ENCODE results near the gene NUDT16L1. TPM values are rescaled to one million over a fixed set of nuclear protein-coding genes. Genes with fewer than 3 reads are reported as not detected.
A peak's percentile ranks its signal among the peaks of the same experiment; 100 is the strongest.

NUDT16L1 gene
- total and polyA plus RNA-seq, 2 of the 13 experiments (the other 11 are each of a cell fraction or from before 2014, with no cell fraction given) = 28.0 to 40.5 TPM

DNA sequence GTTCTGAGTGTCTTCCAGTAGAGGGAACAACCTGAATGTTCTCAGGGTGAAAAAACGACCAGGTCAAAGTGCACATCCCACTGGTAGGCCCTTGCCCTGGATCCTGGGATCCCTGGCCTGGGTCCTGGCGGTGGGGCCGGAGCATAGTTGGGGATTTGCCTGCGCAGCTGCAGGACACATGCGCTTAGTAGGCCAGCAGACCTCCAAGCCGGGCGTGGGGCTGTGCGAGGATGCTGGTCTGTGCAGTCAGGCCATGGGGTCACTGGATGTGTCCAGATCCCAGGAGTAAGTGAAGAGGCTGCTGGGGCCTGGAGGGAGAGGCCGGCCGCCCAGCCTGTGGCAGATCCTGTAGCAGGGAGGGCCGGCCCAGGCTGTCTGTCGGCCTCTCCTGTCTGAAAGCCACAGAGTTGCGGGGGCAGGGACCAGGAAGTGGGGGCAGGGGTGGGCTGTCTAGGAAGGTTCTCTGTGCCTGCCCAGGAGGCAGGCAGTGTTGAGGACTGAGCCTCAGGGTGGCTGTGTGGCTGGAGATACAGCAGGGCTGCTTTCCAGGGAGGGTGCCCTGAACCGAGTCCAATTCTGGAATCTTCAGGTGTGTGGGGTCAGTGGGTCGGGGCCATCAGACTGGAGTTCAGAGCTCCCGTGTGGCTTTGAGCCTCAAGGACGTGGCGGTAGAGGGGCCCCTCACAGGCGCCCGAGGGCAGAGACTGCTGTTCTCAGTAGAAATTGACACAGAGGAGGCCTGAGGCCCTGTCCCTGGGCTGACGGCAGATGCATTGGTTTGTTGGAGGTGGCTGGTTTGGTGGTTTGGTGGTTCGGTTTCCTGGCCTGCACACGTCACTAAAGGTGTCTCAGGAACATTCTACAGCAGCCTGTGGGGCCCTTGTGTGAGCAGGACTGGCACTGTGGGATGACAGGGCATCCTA lies 17.2 kb upstream of the NUDT16L1 start:
- H4K20me1 ChIP-seq (ENCODE audit: insufficient read depth, low read length) = no peaks in the 10 kb centered on the region
- ChIA-PET CTCF (ENCODE audit: low intra/inter-chr PET ratio, low total read pairs) (no interaction called here), POLR2A (interaction anchor here (2.1 kb wide), 1 partner anchor 58 kb away, joined by 4 read pairs; no protein-coding TSS in a partner anchor)
- FAIRE-seq (no peak), ATAC-seq (peak; percentile 61), DNase-seq (ENCODE audit: low spot score) (peak; percentile 35)
- peak overlapping the region; percentile 70 for H3K27ac ChIP-seq (ENCODE audit: extremely low read length, insufficient read depth, low read length)
- H3K27me3 ChIP-seq (ENCODE audit: control insufficient read depth in 1 of 2, insufficient read depth in 2 of 2, low read length in 2 of 2) = no peaks in the 10 kb centered on the region
- peak overlapping the region; percentile 46; the same call in 1 of the 2 replicates for H3K9ac ChIP-seq (ENCODE audit: insufficient read depth, low read depth, low read length)
- 45% methylated on average over 3 of the region's 23 CpGs for WGBS (ENCODE audit: low lambda C conversion rate)
- H2AFZ ChIP-seq (ENCODE audit: low read length) = no peak overlapping the region
- H3K79me2 ChIP-seq (ENCODE audit: insufficient read depth, low read length) = peaks cover 3% of the 10 kb centered on the region
- intact Hi-C loops (cut with micrococcal nuclease; ENCODE audit: unreplicated experiment) (no loop called here), in situ Hi-C loops (cut with HindIII; ENCODE audit: extremely low pct_ligation_motif_present, low pct_unique_long_range_greater_than_20kb) (no loop called here)
- no peak overlapping the region for H3K4me3 ChIP-seq (replicated peaks in 1 of 3; ENCODE audit: insufficient read depth in 1 of 3, low read depth in 2 of 3, low read length in 3 of 3)
- peaks cover 40% of the 10 kb centered on the region for H3K4me1 ChIP-seq (ENCODE audit: insufficient read depth, low read length)
- no TSS peak for BruUV-seq (replicated peaks)
- peaks cover 16 to 44% of the 10 kb centered on the region in 2 experiments; a peak in 4 of 5 replicates for H3K36me3 ChIP-seq (replicated peaks in 1 of 2; ENCODE audit: control insufficient read depth in 1 of 2, insufficient read depth in 2 of 2, low read length in 2 of 2)
- H3K4me2 ChIP-seq (ENCODE audit: low read depth, low read length) = peak overlapping the region; percentile 18
- H3K9me3 ChIP-seq (ENCODE audit: low read length) = no peaks in the 10 kb centered on the region
- TF ChIP-seq RBM22 (optimal IDR thresholded peaks at IDR 0.05; ENCODE audit: low read length) (peak; percentile 30), GATAD2A (CRISPR knock-in tag; IDR thresholded peaks at IDR 0.05) (0 out of 2 replicates have a peak, but pooled peaks have one; percentile 25), ZNF766 (CRISPR knock-in tag; IDR thresholded peaks at IDR 0.05; ENCODE audit: borderline replicate concordance) (no peak), FOXO1 (CRISPR knock-in tag; IDR thresholded peaks at IDR 0.05) (no peak), NR0B2 (CRISPR knock-in tag; IDR thresholded peaks at IDR 0.05) (no peak), NR2F1 (CRISPR knock-in tag; IDR thresholded peaks at IDR 0.05) (peak in 1 of 2 experiments; percentile 47; a peak in 2 of 4 replicates), ZNF552 (CRISPR knock-in tag; IDR thresholded peaks at IDR 0.05; ENCODE audit: borderline replicate concordance) (no peak), ZNF543 (CRISPR knock-in tag; IDR thresholded peaks at IDR 0.05) (no peak), POGZ (CRISPR knock-in tag; IDR thresholded peaks at IDR 0.05) (no peak), MTF2 (CRISPR knock-in tag; IDR thresholded peaks at IDR 0.05; ENCODE audit: borderline replicate concordance) (no peak), NCOR1 (IDR thresholded peaks at IDR 0.05; ENCODE audit: borderline replicate concordance, low read length) (no peak), ZNF34 (CRISPR knock-in tag; IDR thresholded peaks at IDR 0.05; ENCODE audit: borderline replicate concordance) (no peak), YEATS4 (CRISPR knock-in tag; IDR thresholded peaks at IDR 0.05; ENCODE audit: borderline replicate concordance) (no peak), HDAC1 (CRISPR knock-in tag; IDR thresholded peaks at IDR 0.05) (0 out of 2 replicates have a peak, but pooled peaks have one; percentile 45), KDM3A (CRISPR knock-in tag; IDR thresholded peaks at IDR 0.05; ENCODE audit: low read depth) (no peak), NR2C2 (CRISPR knock-in tag; IDR thresholded peaks at IDR 0.05; ENCODE audit: borderline replicate concordance) (no peak), KLF6 (CRISPR knock-in tag; IDR thresholded peaks at IDR 0.05) (no peak), ZSCAN9 (CRISPR knock-in tag; IDR thresholded peaks at IDR 0.05; ENCODE audit: borderline replicate concordance) (no peak), ATF2 (CRISPR knock-in tag; IDR thresholded peaks at IDR 0.05) (no peak), ZNF383 (CRISPR knock-in tag; IDR thresholded peaks at IDR 0.05; ENCODE audit: borderline replicate concordance) (no peak), ZKSCAN1 (IDR thresholded peaks at IDR 0.05; ENCODE audit: low read length) (peak; percentile 92)

Data from HepG2 (cell line).